H1 (cell line): ENCODE measurements around the gene ZMIZ1. TPM values are rescaled to one million over a fixed set of nuclear protein-coding genes. Genes with fewer than 3 reads are reported as not detected.

Experiments used
- BCL11A ChIP-seq, 2 experiments: IDR thresholded peaks; one replicate each; pipeline ENCODE4 v1.6.1; 2011; ENCODE audit warnings: low read depth in 2 of 2, low read length in 2 of 2, mild to moderate bottlenecking in 2 of 2
- BRCA1 ChIP-seq: IDR thresholded peaks from 2 replicates; pipeline ENCODE4 v1.6.1; 2012; ENCODE audit warnings: low read depth, low read length, improper control_type of control experiment
- FOSL1 ChIP-seq: IDR thresholded peaks from 2 replicates; pipeline ENCODE4 v1.6.1; 2011; ENCODE audit warnings: mild to moderate bottlenecking, low read depth, low read length, moderate library complexity; ENCODE audit not compliant: insufficient read depth
- SAP30 ChIP-seq: fragments of 300-600 bp; sonication (generic); IDR thresholded peaks from 2 replicates; pipeline ENCODE4 v1.7.1; 2012; ENCODE audit warnings: low read length, moderate library complexity, mild to moderate bottlenecking, inconsistent platforms; ENCODE audit not compliant: insufficient read depth, insufficient replicate concordance
- TAF1 ChIP-seq: IDR thresholded peaks from 2 replicates; pipeline ENCODE4 v1.6.1; 2011; ENCODE audit warnings: mild to moderate bottlenecking, low read depth, low read length
- polyA plus RNA-seq, 7 experiments: library from polyadenylated mRNA; depleted of rRNA in 3 of 7; stranded (reverse) in 5 of 7; unstranded in 2 of 7; fragments of >200 nt in 5 of 7; fragments of 200-250 nt in 2 of 7; gene quantifications; 1 replicate in 5 of 7; 2 replicates in 1 of 7; 4 replicates in 1 of 7; pipeline versions ENCODE4 v1.2.1 to v1.2.3, GENCODE V29; 2011 to 2013; ENCODE audit warnings: missing spikeins in 2 of 7, mixed read lengths in 2 of 7
- total RNA-seq: library from RNA; stranded (reverse); fragmentation: NEBNext Ultra II Directional; extraction: Animal tissue kit (Norgen Biotek cat#: 25700); gene quantifications from 2 replicates; pipeline ENCODE4 v1.2.1, GENCODE V29; 2021
- TF ChIP-seq, protein P1 (sequence below): fragments of 300-600 bp; sonication (generic); IDR thresholded peaks from 2 replicates; pipeline ENCODE4 v1.7.1; 2012; ENCODE audit warnings: low read length, moderate library complexity, mild to moderate bottlenecking, inconsistent platforms; ENCODE audit not compliant: insufficient replicate concordance
- TF ChIP-seq, protein P2 (sequence below): IDR thresholded peaks from 2 replicates; pipeline ENCODE4 v1.6.1; 2012; ENCODE audit warnings: low read length, inconsistent platforms

The ZMIZ1 gene
- total and polyA plus RNA-seq, 2 of the 8 experiments (the other 6 are each of a cell fraction or from before 2014, with no cell fraction given) = 8.1 to 28.0 TPM

DNA sequence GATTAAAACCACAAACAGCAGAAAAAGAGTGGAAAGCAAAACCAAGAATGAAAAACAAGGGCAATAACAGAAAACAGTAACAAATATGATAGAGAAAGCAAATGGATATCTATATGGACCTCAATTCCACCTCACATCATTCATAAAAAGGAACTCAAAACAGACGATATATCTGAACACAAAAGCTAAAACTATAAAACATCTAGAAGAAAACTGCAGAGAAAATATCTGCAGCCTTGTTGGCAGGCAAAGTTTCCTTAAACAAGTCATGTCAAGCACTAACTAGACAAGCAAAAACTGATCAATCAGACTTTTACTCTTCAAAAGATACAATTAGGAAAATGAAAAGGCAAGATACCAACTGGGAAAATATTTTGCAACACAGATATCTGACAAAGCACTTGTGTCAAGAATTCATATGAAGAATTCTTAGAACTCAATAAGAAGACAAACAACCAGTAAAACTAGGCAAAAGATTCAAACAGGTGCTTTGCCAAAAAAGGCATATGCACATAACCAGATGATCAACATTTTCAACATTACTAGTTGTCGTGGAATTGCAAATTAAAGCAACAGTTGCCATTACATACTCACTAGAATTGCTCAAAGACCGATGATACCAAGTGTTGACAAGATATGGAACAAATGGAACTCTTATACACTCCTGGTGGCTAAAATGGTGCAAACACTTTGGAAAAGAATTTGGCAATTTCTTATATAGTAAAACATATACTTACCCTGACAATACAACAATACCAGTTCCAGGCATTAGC lies 25.9 kb upstream of the ZMIZ1 start (continued):
- TF ChIP-seq, protein P1, sequence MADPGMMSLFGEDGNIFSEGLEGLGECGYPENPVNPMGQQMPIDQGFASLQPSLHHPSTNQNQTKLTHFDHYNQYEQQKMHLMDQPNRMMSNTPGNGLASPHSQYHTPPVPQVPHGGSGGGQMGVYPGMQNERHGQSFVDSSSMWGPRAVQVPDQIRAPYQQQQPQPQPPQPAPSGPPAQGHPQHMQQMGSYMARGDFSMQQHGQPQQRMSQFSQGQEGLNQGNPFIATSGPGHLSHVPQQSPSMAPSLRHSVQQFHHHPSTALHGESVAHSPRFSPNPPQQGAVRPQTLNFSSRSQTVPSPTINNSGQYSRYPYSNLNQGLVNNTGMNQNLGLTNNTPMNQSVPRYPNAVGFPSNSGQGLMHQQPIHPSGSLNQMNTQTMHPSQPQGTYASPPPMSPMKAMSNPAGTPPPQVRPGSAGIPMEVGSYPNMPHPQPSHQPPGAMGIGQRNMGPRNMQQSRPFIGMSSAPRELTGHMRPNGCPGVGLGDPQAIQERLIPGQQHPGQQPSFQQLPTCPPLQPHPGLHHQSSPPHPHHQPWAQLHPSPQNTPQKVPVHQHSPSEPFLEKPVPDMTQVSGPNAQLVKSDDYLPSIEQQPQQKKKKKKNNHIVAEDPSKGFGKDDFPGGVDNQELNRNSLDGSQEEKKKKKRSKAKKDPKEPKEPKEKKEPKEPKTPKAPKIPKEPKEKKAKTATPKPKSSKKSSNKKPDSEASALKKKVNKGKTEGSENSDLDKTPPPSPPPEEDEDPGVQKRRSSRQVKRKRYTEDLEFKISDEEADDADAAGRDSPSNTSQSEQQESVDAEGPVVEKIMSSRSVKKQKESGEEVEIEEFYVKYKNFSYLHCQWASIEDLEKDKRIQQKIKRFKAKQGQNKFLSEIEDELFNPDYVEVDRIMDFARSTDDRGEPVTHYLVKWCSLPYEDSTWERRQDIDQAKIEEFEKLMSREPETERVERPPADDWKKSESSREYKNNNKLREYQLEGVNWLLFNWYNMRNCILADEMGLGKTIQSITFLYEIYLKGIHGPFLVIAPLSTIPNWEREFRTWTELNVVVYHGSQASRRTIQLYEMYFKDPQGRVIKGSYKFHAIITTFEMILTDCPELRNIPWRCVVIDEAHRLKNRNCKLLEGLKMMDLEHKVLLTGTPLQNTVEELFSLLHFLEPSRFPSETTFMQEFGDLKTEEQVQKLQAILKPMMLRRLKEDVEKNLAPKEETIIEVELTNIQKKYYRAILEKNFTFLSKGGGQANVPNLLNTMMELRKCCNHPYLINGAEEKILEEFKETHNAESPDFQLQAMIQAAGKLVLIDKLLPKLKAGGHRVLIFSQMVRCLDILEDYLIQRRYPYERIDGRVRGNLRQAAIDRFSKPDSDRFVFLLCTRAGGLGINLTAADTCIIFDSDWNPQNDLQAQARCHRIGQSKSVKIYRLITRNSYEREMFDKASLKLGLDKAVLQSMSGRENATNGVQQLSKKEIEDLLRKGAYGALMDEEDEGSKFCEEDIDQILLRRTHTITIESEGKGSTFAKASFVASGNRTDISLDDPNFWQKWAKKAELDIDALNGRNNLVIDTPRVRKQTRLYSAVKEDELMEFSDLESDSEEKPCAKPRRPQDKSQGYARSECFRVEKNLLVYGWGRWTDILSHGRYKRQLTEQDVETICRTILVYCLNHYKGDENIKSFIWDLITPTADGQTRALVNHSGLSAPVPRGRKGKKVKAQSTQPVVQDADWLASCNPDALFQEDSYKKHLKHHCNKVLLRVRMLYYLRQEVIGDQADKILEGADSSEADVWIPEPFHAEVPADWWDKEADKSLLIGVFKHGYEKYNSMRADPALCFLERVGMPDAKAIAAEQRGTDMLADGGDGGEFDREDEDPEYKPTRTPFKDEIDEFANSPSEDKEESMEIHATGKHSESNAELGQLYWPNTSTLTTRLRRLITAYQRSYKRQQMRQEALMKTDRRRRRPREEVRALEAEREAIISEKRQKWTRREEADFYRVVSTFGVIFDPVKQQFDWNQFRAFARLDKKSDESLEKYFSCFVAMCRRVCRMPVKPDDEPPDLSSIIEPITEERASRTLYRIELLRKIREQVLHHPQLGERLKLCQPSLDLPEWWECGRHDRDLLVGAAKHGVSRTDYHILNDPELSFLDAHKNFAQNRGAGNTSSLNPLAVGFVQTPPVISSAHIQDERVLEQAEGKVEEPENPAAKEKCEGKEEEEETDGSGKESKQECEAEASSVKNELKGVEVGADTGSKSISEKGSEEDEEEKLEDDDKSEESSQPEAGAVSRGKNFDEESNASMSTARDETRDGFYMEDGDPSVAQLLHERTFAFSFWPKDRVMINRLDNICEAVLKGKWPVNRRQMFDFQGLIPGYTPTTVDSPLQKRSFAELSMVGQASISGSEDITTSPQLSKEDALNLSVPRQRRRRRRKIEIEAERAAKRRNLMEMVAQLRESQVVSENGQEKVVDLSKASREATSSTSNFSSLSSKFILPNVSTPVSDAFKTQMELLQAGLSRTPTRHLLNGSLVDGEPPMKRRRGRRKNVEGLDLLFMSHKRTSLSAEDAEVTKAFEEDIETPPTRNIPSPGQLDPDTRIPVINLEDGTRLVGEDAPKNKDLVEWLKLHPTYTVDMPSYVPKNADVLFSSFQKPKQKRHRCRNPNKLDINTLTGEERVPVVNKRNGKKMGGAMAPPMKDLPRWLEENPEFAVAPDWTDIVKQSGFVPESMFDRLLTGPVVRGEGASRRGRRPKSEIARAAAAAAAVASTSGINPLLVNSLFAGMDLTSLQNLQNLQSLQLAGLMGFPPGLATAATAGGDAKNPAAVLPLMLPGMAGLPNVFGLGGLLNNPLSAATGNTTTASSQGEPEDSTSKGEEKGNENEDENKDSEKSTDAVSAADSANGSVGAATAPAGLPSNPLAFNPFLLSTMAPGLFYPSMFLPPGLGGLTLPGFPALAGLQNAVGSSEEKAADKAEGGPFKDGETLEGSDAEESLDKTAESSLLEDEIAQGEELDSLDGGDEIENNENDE = no peak
- TF ChIP-seq BCL11A (IDR thresholded peaks at IDR 0.05; ENCODE audit: low read depth in 2 of 2, low read length in 2 of 2) (no peak), SAP30 (no peak), BRCA1 (no peak), TAF1 (no peak), FOSL1 (no peak)
- TF ChIP-seq, protein P2, sequence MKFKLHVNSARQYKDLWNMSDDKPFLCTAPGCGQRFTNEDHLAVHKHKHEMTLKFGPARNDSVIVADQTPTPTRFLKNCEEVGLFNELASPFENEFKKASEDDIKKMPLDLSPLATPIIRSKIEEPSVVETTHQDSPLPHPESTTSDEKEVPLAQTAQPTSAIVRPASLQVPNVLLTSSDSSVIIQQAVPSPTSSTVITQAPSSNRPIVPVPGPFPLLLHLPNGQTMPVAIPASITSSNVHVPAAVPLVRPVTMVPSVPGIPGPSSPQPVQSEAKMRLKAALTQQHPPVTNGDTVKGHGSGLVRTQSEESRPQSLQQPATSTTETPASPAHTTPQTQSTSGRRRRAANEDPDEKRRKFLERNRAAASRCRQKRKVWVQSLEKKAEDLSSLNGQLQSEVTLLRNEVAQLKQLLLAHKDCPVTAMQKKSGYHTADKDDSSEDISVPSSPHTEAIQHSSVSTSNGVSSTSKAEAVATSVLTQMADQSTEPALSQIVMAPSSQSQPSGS = no peak
